ENCODE results near the gene TBX10.
"Not testable (repeated sequence)": the region's sequence is repeated elsewhere in the genome, so short reads cannot be mapped to it uniquely, and the experiment has no call there.

DNA sequence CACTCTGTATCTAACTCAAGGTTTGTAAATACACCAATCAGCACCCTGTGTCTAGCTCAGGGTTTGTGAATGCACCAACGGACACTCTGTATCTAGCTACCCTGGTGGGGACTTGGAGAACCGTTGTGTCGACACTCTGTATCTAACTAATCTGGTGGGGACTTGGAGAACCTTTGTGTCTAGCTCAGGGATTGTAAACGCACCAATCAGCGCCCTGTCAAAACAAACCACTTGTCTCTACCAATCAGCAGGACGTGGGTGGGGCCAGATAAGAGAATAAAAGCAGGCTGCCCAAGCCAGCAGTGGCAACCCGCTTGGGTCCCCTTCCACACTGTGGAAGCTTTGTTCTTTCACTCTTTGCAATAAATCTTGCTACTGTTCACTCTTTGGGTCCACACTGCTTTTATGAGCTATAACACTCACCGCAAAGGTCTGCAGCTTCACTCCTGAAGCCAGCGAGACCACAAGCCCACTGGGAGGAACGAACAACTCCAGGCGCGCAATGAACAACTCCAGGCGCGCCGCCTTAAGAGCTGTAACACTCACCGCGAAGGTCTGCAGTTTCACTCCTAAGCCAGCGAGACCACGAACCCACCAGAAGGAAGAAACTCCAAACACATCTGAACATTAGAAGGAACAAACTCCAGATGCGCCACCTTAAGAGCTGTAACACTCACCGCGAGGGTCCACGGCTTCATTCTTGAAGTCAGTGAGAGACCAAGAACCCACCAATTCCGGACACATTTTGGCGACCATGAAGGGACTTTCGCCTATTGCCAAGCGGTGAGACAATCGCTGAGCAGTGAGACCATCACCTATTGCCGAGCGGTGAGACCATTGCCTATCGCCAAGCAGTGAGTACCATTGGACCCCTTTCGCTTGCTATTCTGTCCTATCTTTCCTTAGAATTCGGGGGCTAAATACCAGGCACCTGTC, 19.6 kb downstream of the TBX10 start:
- TF ChIP-seq CTCF, POLR2A (IDR thresholded peaks at IDR 0.05): not testable (repeated sequence)
